HG03060 (cell line): ENCODE results near the gene MYO5A.

Experiments
- ATAC-seq: cut with Tn5 transposase; IDR thresholded peaks from one replicate; pipeline ENCODE4 v1.9.1; 2021; ENCODE audit warnings: low read depth, moderate number of reproducible peaks; ENCODE audit not compliant: unreplicated experiment

MYO5A gene

DNA sequence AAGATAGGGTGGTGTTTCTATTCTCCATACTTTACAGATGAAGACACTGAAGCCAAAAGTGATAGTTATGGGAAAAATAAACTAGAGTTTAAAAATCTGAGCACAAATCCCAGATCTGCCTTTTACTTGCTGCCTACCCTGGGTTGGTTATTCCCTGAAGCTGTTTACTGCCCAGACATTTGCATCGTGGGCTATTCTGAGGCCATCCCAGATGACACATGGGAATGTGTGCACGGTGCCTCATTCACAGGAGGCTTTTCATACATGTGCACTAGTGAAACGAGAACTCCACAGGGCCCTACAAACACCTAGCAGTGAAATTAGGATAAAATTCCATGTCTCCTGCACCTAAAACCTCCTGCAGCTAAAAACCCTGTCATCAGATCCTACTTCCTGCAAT, 250.5 kb downstream of the MYO5A start:
- ATAC-seq, result no peak

DNA sequence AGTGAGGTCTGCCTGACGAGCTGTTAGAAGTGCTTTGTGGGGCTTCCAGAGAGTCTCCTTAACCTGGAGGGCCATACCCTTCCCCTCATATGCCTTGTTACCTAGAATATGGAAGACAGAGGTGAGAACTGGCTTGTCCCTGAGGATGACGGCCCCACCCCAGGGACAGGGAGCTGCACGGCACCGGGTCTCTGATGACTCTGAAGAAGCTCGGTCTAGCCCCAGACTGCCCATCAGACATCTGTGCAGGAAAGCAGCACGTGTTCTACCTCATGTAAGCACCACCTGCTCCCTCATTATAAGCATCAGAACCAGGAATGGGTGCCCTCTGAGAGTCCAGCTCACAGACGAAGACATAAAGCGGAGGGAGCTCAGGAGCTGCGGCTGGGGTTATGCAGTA, 251.1 kb downstream of the MYO5A start:
- no peak for ATAC-seq

DNA sequence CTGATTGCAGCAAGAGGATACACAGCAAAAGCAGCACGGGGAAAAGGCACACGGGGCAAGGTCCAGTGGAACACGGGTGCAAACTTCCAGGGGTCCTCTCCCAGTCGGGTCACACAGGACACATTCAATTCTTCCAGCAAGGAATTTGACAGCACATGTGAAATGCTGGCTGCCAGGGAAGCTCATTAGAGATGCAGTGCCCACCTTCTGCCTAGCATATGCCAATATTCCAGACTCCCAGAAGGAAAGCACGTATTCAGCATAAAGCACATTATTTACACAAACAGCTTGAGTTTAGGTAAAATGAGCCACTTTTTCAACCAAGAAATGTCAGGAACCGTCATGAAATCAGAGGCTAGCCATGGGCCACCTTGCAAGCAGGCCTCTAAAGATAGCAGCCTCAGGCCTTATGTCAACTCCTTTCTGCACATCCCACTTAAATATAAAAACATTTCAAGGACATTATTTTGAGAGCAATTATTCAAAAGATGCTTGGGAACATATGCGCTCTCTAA, 252.4 kb downstream of the MYO5A start:
- no peak for ATAC-seq

DNA sequence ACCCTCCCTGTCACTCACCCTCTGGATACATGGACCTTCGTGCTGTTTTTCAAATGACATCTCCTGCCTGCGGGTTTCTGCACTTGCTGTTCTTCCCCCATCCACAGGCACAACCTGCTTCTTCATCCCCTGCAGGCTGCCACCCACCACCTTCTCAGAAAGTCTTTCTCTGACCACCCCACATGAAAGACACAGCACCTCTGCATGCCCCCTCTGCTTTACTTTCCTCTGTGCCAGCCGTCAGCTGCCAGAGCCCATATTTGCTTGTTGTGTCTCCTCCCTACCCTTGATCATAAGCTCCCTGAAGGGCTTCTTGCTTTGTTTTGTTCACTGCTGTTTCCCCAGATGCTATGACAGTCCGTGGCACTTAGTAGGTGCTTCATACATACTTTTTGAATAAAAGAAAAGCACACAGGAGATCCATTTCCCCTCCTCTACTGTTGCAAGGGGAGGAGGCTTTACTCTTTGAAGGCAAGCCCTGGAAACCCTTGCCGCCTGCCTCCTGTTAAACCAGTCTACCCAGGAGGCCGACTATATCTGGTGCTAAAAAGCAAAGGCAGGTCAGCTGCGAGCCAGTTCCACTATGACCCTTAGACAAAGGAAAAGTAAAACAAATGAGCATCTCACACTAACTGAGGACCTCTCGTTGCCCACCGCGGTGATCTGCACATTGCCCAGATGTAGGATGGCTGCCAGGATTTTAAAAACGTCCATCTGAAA, 265.0 kb downstream of the MYO5A start:
- ATAC-seq, result no peak

DNA sequence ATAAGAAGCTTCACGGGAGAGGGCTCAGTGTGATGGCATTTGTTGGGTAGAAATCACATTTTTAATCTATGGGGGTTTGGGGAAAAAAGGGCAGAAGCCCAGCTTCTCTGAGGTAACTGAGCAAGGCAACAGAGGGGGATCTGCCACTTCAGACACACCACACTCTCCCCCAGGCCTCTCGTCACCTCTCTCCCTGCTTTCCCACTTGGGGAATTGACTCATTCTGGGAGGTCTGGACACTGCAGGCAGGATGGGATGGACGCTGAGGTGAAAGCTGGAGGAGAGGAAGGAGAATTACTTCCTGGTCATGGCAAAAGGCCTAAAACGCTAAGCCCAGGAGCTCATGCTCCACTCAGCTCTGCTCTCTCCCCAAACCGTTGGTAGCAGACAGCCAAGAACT, 266.3 kb downstream of the MYO5A start:
- ATAC-seq, result no peak

DNA sequence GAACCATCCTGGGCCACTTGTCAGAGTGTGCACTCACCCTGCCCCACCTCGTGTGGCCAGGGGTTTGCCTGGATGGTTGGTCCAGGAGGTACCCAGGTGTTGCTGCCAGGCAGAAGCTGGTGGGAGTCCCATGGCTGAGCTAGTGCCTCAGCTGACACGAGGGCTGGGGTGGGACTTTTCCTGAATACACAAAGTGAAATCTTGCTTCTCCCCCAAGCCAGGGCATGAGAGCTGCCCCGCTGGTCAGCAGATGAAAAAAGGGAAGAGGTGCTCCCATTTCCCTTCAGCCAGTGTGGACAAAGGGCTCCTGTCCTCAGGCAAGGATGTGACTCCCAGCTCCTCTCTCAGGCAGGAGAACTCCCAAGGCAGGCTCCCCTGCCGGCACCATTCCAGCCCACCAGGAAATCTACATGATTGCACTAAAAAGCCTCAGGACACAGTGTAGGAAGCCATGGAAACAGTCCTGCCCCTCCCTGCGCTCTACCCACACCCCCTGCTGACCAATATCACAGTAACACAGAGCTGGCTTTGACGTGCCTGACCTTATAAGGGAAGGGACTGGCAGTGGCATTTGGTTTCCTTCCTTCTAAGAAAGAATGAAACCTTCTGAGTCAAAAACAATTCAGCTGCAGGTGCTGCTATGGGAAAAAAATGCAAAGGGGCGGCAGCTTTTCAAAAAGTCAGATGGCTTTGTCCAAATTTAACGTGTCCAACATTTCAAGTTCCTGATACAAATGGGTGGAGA, 267.0 kb downstream of the MYO5A start:
- peak; percentile 96 for ATAC-seq

DNA sequence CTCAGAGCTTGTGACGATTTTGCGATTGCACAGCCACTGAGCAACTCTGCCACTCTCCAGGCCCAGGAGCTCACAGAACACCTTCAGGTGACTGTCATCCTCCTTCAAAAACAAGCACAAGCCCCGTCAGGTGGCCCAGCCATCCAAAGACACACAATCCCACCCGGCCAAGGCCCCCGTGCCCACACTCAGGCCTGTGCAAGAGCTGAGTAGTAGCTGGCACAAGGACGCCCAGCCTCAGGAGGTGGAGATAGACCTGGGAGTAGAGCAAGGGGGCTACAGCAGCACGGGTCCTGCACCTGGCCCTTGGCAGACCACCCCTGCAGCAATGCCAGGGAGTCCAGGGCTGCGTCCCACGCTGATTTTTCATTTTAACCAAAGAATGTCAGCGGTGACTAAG, 267.7 kb downstream of the MYO5A start:
- ATAC-seq, result no peak

DNA sequence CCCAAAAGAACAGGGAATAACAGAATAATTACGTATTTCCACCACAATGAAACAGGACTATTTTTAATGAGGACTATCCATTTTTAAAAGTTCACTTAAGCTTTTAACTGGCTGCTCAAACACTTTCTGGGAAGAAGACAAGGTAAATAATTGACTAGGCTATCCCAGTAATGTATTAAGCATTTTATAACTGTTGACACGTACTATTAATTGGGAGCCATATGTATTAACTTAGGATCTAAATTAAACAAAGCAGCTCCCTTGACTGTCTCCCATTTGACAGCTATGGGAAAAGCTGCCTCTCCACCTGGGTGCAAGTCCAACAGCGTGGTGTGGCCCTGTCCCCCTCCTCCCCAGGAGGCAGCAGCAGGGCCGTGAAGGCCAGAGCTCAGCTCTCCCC, 269.2 kb downstream of the MYO5A start:
- ATAC-seq, result no peak

DNA sequence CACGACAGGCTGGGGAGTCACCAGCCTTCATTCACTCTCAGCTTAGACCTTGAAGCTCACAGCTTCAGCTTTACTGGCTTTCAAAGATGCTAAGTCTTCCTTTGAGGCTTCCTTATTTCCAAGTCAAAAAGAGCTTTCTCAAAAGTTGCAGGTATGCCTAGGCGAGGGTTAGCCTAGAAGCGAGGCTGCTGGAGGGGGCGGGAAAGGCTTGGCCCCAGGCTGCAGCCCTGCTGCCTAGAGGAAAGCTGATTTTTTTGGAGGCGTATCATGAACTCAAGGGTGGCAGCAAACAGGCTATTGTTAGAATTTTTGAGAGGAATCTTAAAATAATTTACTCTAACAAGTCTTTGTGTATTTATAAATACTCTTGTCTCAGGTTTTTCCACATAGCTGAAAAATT, 270.2 kb downstream of the MYO5A start:
- no peak for ATAC-seq

DNA sequence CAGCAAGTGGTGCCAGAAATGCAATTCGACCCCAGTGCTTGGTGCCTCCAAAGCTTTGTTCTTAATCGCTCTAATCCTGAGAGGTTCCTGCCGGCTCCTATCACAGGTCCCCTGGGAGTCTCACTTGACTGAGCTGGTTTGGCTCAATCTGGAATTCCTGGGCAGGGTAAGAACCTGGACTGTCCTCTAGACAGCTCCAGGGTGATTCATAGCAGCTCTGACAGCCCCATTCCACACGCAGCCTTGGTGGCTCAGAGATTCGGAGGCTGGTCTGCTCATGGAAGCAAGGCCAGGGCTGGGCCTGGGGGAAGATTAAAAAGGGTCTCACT, 271.0 kb downstream of the MYO5A start:
- no peak for ATAC-seq
